Endothelial cell of umbilical vein (primary cell): ENCODE measurements around the gene POLR2J. TPM values are rescaled to one million over a fixed set of nuclear protein-coding genes. Genes with fewer than 3 reads are reported as not detected.
"Not testable (repeated sequence)": the region's sequence is repeated elsewhere in the genome, so short reads cannot be mapped to it uniquely, and the experiment has no call there.

Experiments
- BruUV-seq: library from RNA; stranded (reverse); fragments of 400-500 nt; replicated peaks from 2 replicates; lab custom pipeline; 2021; lab: Mats Ljungman, UMichigan
- CTCF ChIA-PET: fragments of 300-600, 350-600 bp; sonication (Branson Sonifier 250); formaldehyde crosslinking; loops from one replicate; lab custom pipeline; 2021; ENCODE audit warnings: antibody characterized with exemption, inconsistent platforms; lab: Charles Lee
- POLR2A ChIA-PET: fragments of 300-600, 350-600 bp; sonication (Branson Sonifier 250); formaldehyde crosslinking; loops from one replicate; lab custom pipeline; 2021; ENCODE audit warnings: antibody characterized with exemption, inconsistent platforms; lab: Charles Lee
- DNase-seq: peaks from one replicate; pipeline ENCODE4 v3.0.0-alpha.2; 2011; ENCODE audit warnings: low read depth, low spot score
- FAIRE-seq: peaks from 2 replicates; lab custom pipeline; 2011; peaks lifted over from hg19 to GRCh38; lab: Jason Lieb, UNC
- H2AFZ ChIP-seq: 2 replicates; pipeline ENCODE4 v1.6.0; 2012; ENCODE audit warnings: low read depth, low read length, control low read depth, inconsistent platforms
- H3K27ac ChIP-seq: 2 replicates; pipeline ENCODE4 v1.5.1; 2011; ENCODE audit warnings: low read depth, mild to moderate bottlenecking, control low read depth, low read length, moderate library complexity; ENCODE audit not compliant: insufficient read depth
- H3K27me3 ChIP-seq, 2 experiments: 2 replicates each; pipeline versions ENCODE4 v1.6.0 to v1.6.1; 2011; ENCODE audit warnings: low read length in 2 of 2, mixed read lengths in 1 of 2; ENCODE audit not compliant: control insufficient read depth in 2 of 2, insufficient read depth in 2 of 2
- H3K36me3 ChIP-seq, 2 experiments: 2 replicates in 1 of 2; 3 replicates in 1 of 2; pipeline ENCODE4 v1.5.1; 2011; ENCODE audit warnings: low read length in 2 of 2, mild to moderate bottlenecking in 1 of 2, moderate library complexity in 1 of 2; ENCODE audit not compliant: control insufficient read depth in 2 of 2, insufficient read depth in 2 of 2; ENCODE audit errors: extremely low read depth in 1 of 2
- H3K4me1 ChIP-seq: 3 replicates; pipeline ENCODE4 v1.5.1; 2011; ENCODE audit warnings: mild to moderate bottlenecking, low read length; ENCODE audit not compliant: control insufficient read depth, insufficient read depth; ENCODE audit errors: extremely low read depth
- H3K4me2 ChIP-seq: 2 replicates; pipeline ENCODE4 v1.6.1; 2011; ENCODE audit warnings: low read length, control low read depth, mixed read lengths; ENCODE audit not compliant: insufficient read depth
- H3K4me3 ChIP-seq, 3 experiments: fragments of 200-600 bp in 1 of 3; sonication (generic), shearing (Covaris generic) in 1 of 3; replicated peaks in 1 of 3; 2 replicates each; pipeline ENCODE4 v1.5.1; 2011 to 2016; ENCODE audit warnings: control low read depth in 3 of 3, low read length in 3 of 3, mild to moderate bottlenecking in 2 of 3, inconsistent platforms in 1 of 3, low read depth in 1 of 3, moderate library complexity in 1 of 3; ENCODE audit not compliant: insufficient read depth in 1 of 3
- H3K79me2 ChIP-seq: 2 replicates; pipeline ENCODE4 v1.6.0; 2012; ENCODE audit warnings: low read length, inconsistent platforms; ENCODE audit not compliant: control insufficient read depth, insufficient read depth
- H3K9ac ChIP-seq: replicated peaks from 2 replicates; pipeline ENCODE3; 2011; ENCODE audit warnings: low read length, control low read depth; ENCODE audit not compliant: insufficient read depth; ENCODE audit errors: extremely low read depth
- H3K9me1 ChIP-seq: replicated peaks from 3 replicates; pipeline ENCODE4 v1.6.0; 2011; ENCODE audit warnings: mild to moderate bottlenecking, low read length; ENCODE audit not compliant: control insufficient read depth, insufficient read depth; ENCODE audit errors: extremely low read depth
- H3K9me3 ChIP-seq: replicated peaks from 2 replicates; pipeline ENCODE4 v1.5.1; 2012; ENCODE audit warnings: low read length, inconsistent platforms; ENCODE audit not compliant: control insufficient read depth, insufficient read depth
- H4K20me1 ChIP-seq: replicated peaks from 2 replicates; pipeline ENCODE3; 2011; ENCODE audit warnings: mild to moderate bottlenecking, low read length; ENCODE audit not compliant: control insufficient read depth, insufficient read depth; ENCODE audit errors: extremely low read depth
- dilution Hi-C: fragments of 300-500 bp; cut with MboI; formaldehyde crosslinking; loops from one replicate; pipeline ENCODE4 v1.15.0; 2019; ENCODE audit warnings: low sequenced_read_pairs; ENCODE audit not compliant: extremely low pct_ligation_motif_present
- intact Hi-C: fragments of 100-400 bp; cut with micrococcal nuclease; formaldehyde crosslinking; loops from one replicate; pipeline ENCODE4 v1.10.0; 2022
- polyA plus RNA-seq, 4 experiments: library from polyadenylated mRNA; depleted of rRNA in 3 of 4; stranded (reverse) in 3 of 4; unstranded in 1 of 4; fragments of >200 nt; gene quantifications; 2 replicates each; pipeline versions ENCODE4 v1.2.1 to v1.2.3, GENCODE V29; 2011 to 2012; ENCODE audit warnings: missing spikeins in 1 of 4
- total RNA-seq: library from RNA; stranded (reverse); gene quantifications from 2 replicates; pipeline ENCODE4 v1.2.3, GENCODE V29; 2021

The POLR2J gene
- total and polyA plus RNA-seq, 2 donors (not counting 3 experiments of a cell fraction or from before 2014, with no cell fraction given), result 48.7 to 93.6 TPM

DNA sequence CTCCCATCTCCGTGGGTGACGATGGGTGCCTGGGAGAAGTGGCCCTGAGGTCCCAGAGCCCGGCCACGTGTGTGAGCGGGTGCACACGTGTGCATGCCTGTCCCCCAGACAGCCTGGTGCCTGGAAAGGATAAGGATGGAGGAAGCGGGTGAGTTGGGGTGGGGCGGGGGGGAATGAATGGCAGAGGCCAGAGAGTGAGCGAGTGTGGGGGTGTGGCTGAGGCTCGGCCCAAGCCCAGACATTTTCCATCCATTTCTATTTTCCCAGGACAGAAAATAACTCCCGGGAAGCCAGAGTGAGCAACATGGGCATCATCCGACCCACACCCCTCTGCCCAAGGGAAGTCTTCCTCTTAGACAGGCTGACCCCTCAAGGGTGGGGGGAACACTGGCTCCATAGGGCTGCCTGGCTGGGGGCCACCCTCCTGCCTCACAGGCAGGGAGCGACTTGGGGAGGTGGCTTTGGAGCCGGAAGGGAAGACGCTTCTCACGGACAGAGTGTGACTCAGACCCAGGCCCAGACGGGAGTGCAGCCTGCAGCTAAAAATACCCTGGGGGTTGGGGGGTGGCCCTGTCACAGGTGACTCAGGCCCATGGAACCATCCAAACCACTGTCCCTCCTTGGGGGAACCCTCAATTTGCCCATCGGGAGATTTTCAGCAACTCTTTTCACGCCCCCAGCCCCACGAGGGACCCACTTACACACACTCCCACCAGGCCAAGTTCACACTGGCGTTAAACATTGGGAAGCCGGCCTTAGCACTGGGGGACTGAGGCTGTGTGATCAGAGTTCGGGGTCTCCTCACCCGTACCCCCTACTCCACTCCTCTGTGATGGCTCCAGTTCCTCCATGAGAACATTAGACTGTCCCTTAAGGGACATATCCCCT lies 26.8 kb upstream of the POLR2J start:
- H3K27ac ChIP-seq, BruUV-seq, FAIRE-seq, H3K36me3 ChIP-seq, H3K4me3 ChIP-seq, H3K9me3 ChIP-seq, intact Hi-C loops, H3K9me1 ChIP-seq, H2AFZ ChIP-seq, dilution Hi-C loops, H4K20me1 ChIP-seq, H3K4me1 ChIP-seq, H3K79me2 ChIP-seq, H3K27me3 ChIP-seq, POLR2A ChIA-PET, CTCF ChIA-PET, H3K4me2 ChIP-seq, DNase-seq, H3K9ac ChIP-seq: not testable (repeated sequence)

DNA sequence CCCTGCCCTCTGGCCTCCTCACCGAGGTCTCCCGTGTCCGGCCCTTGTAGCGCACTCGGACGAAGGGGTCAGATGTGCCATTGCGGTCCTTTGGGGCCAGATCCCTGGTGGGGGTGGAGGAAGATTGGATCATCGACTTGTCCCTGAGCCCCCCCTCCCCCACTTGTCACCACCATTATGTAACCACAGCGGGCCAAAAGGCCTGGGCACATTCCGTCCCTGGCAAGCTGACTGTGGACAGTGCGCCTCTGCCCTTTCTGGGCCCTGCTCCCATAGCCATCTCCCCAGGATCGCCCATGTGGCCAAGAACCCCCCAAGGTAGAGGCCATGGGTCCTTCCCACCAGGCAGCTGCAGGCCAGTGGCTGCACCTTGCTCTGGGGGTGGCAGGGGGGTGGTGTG lies 24.4 kb upstream of the POLR2J start:
- H3K36me3 ChIP-seq, H2AFZ ChIP-seq, H3K9me1 ChIP-seq, H3K79me2 ChIP-seq, H4K20me1 ChIP-seq, DNase-seq, H3K27me3 ChIP-seq, H3K9ac ChIP-seq, H3K27ac ChIP-seq, H3K4me2 ChIP-seq, BruUV-seq, FAIRE-seq, dilution Hi-C loops, H3K9me3 ChIP-seq, CTCF ChIA-PET, POLR2A ChIA-PET, H3K4me1 ChIP-seq, H3K4me3 ChIP-seq, intact Hi-C loops: not testable (repeated sequence)

DNA sequence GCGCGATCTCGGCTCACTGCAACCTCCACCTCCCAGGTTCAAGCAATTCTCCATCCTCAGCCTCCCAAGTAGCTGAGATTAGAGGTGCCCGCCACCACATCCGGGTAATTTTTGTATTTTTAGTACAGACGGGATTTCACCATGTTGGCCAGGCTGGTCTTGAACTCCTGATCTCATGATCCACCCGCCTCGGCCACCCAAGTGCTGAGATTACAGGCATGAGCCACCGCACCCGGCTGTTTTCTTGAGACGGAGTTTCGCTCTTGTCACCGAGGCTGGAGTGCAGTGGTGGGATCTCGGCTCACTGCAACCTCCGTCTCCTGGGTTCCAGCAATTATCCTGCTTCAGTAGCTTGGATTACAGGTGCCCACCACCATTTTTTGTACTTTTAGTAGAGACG lies 19.6 kb upstream of the POLR2J start:
- FAIRE-seq, H3K9ac ChIP-seq, H3K4me3 ChIP-seq, intact Hi-C loops, H3K27ac ChIP-seq, CTCF ChIA-PET, H3K79me2 ChIP-seq, H4K20me1 ChIP-seq, H2AFZ ChIP-seq, H3K9me3 ChIP-seq, H3K4me1 ChIP-seq, H3K9me1 ChIP-seq, H3K27me3 ChIP-seq, H3K36me3 ChIP-seq, H3K4me2 ChIP-seq, DNase-seq, BruUV-seq, POLR2A ChIA-PET, dilution Hi-C loops: not testable (repeated sequence)

DNA sequence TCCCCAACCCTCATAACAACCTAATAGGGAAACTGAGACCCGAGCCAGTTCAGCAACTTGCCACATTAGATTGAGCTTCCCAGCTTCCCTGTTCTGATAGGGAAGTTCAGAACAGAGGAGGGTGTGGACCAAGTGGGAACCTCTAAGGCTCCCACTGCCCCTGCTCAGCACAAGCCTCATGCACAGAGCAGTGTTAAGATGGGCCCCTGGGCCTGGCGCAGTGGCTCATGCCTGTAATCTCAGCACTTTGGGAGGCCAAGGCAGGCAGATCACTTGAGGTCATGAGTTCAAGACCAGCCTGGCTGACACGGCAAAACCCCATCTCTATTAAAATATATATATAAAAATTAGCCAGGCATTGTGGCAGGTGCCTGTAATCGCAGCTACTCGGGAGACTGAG lies 18.6 kb upstream of the POLR2J start:
- H3K36me3 ChIP-seq, H3K9ac ChIP-seq, CTCF ChIA-PET, H2AFZ ChIP-seq, H3K4me2 ChIP-seq, intact Hi-C loops, POLR2A ChIA-PET, DNase-seq, H3K79me2 ChIP-seq, H3K9me1 ChIP-seq, H4K20me1 ChIP-seq, BruUV-seq, H3K9me3 ChIP-seq, H3K4me1 ChIP-seq, dilution Hi-C loops, H3K27ac ChIP-seq, H3K4me3 ChIP-seq, H3K27me3 ChIP-seq, FAIRE-seq: not testable (repeated sequence)
